Natural killer cell (primary cell): ENCODE data around the gene ICA1L. TPM values are rescaled to one million over a fixed set of nuclear protein-coding genes. Genes with fewer than 3 reads are reported as not detected.
A peak's percentile ranks its signal among the peaks of the same experiment; 100 is the strongest.
"Not testable (repeated sequence)": the region's sequence is repeated elsewhere in the genome, so short reads cannot be mapped to it uniquely, and the experiment has no call there.

Experiments used
- ATAC-seq, 3 donors: fragments of 150-1000 bp in 2 of 3; fragments of 200-7000 bp in 1 of 3; cut with Tn5 transposase; 1 replicate in 1 of 3; 2 replicates in 2 of 3; pipeline ENCODE4 v1.10.0; 2021; ENCODE audit warnings: mild to moderate bottlenecking in 2 of 3, moderate library complexity in 2 of 3
- DNase-seq, 2 donors: peaks; one replicate each; pipeline versions ENCODE4 v3.0.0 to v3.0.0-alpha.2; 2013 to 2021; ENCODE audit warnings: mixed read lengths in 1 of 2
- H3K27ac ChIP-seq: one replicate; pipeline ENCODE4 v1.5.1; 2013; ENCODE audit warnings: mild to moderate bottlenecking, low read length
- H3K27me3 ChIP-seq: one replicate; pipeline ENCODE4 v1.6.1; 2013; ENCODE audit warnings: low read length; ENCODE audit not compliant: control insufficient read depth, insufficient read depth
- H3K36me3 ChIP-seq: one replicate; pipeline ENCODE4 v1.6.1; 2013; ENCODE audit warnings: low read length; ENCODE audit not compliant: control insufficient read depth, insufficient read depth
- H3K4me1 ChIP-seq: one replicate; pipeline ENCODE4 v1.6.1; 2013; ENCODE audit warnings: low read length; ENCODE audit not compliant: control insufficient read depth, insufficient read depth
- H3K4me3 ChIP-seq: one replicate; pipeline ENCODE4 v1.5.1; 2013; ENCODE audit warnings: low read length
- H3K9me3 ChIP-seq: one replicate; pipeline ENCODE4 v1.6.1; 2013; ENCODE audit warnings: low read length; ENCODE audit not compliant: control insufficient read depth, insufficient read depth
- H3K27ac Mint-ChIP-seq, 2 donors: one replicate each; pipeline ENCODE4 v1.8.0; 2022; ENCODE audit warnings: mild to moderate bottlenecking in 2 of 2, mixed read lengths in 2 of 2, moderate library complexity in 1 of 2
- H3K27me3 Mint-ChIP-seq, 2 donors: one replicate each; pipeline ENCODE4 v1.8.0; 2022; ENCODE audit warnings: low read depth in 2 of 2, mixed read lengths in 2 of 2
- H3K36me3 Mint-ChIP-seq: one replicate; pipeline ENCODE4 v1.8.0; 2022; ENCODE audit warnings: mixed read lengths
- H3K4me1 Mint-ChIP-seq, 2 donors: one replicate each; pipeline ENCODE4 v1.8.0; 2022; ENCODE audit warnings: mixed read lengths in 2 of 2
- H3K4me3 Mint-ChIP-seq: one replicate; pipeline ENCODE4 v1.8.0; 2022; ENCODE audit warnings: mild to moderate bottlenecking, moderate library complexity, mixed read lengths
- H3K9me3 Mint-ChIP-seq, 2 donors: one replicate each; pipeline ENCODE4 v1.8.0; 2022; ENCODE audit warnings: mixed read lengths in 2 of 2
- CTCF ChIP-seq: fragments of 200-600 bp; IDR thresholded peaks from one replicate; pipeline ENCODE4 v1.8.0; 2022; ENCODE audit warnings: antibody characterized with exemption
- WGBS: methylation state at CpG from one replicate; pipeline ENCODE4 v1.1.7; 2013; ENCODE audit warnings: missing lambda C conversion rate; ENCODE audit not compliant: insufficient coverage; 5-methylcytosine and 5-hydroxymethylcytosine counted together
- intact Hi-C: fragments of 100-400 bp; cut with micrococcal nuclease; formaldehyde crosslinking; loops from one replicate; pipeline ENCODE4 v1.14.2; 2022
- total RNA-seq, 4 donors: library from RNA; stranded (reverse); fragments of 120-200 nt in 1 of 4; gene quantifications; one replicate each; pipeline versions ENCODE4 v1.2.3 to v1.2.4, GENCODE V29; 2013 to 2022

ICA1L gene
- total RNA-seq, 3 donors from 2014 or later (not counting 1 experiment from before 2014, with no cell fraction given) = 9.0 to 15.5 (median 10.4) TPM

- no peaks in the 10 kb centered on the region for H3K4me1 ChIP-seq
- Mint-ChIP-seq H3K36me3 (peaks cover 19% of the 10 kb centered on the region), H3K27ac (no peak overlapping the region), H3K27me3 (no peaks in the 10 kb centered on the region), H3K9me3 (peaks cover 0 to 2% of the 10 kb centered on the region in 2 donors), H3K4me1 (no peaks in the 10 kb centered on the region), H3K4me3 (no peak overlapping the region)
- no peak overlapping the region for H3K4me3 ChIP-seq
- ATAC-seq (no peak), DNase-seq (no peak)
- intact Hi-C loops = no loop called here
- no peak for TF ChIP-seq CTCF
- 94% methylated on average over 2 of the region's 3 CpGs for WGBS
- H3K9me3 ChIP-seq = no peaks in the 10 kb centered on the region
- no peak overlapping the region for H3K27ac ChIP-seq
- H3K36me3 ChIP-seq = no peaks in the 10 kb centered on the region
- H3K27me3 ChIP-seq = no peaks in the 10 kb centered on the region
These were observed 62.8 kb downstream of the ICA1L start for GRCh38 chr2:202808754-202809153.

GRCh38 chr2:202807431-202808138, 64.0 kb downstream of the ICA1L start:
- H3K27ac ChIP-seq, H3K4me3 Mint-ChIP-seq, H3K27ac Mint-ChIP-seq, ATAC-seq, H3K9me3 Mint-ChIP-seq, H3K4me1 Mint-ChIP-seq, H3K36me3 ChIP-seq, H3K9me3 ChIP-seq, DNase-seq, H3K4me3 ChIP-seq, H3K4me1 ChIP-seq, H3K27me3 ChIP-seq, H3K27me3 Mint-ChIP-seq, intact Hi-C loops: not testable (repeated sequence)
- peaks cover 16% of the 10 kb centered on the region for H3K36me3 Mint-ChIP-seq
- WGBS = 96% methylated on average over 1 of the region's 1 CpG

DNA sequence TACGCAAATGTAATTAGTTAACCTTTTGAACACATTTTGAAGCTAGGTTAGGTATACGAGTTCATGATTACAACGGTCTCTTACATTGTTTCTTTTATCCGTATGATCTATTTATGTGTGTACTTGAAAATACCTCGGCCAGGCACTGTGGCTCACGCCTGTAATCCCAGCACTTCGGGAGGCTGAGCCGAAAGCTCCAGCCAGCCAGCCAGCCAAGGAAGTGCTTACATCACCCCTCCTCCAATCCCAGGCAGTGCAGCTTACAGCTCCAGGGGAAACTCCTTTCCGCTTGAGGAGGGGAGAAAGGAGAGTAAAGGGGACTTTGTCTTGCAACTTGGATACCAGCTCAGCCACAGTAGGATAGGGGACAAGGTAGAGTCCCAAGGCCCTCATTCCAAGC, 65.7 kb downstream of the ICA1L start:
- ATAC-seq, H3K4me1 Mint-ChIP-seq, H3K27ac ChIP-seq, H3K4me3 Mint-ChIP-seq, H3K27ac Mint-ChIP-seq, H3K9me3 Mint-ChIP-seq, H3K36me3 ChIP-seq, H3K9me3 ChIP-seq, H3K4me3 ChIP-seq, H3K27me3 Mint-ChIP-seq, intact Hi-C loops, H3K27me3 ChIP-seq, DNase-seq, H3K4me1 ChIP-seq: not testable (repeated sequence)
- WGBS = 95% methylated on average over 8 of the region's 9 CpGs
- peaks cover 15% of the 10 kb centered on the region for H3K36me3 Mint-ChIP-seq

GRCh38 chr2:202797944-202798343, 73.6 kb downstream of the ICA1L start:
- H3K27me3 ChIP-seq = no peaks in the 10 kb centered on the region
- intact Hi-C loops = no loop called here
- no peak for TF ChIP-seq CTCF

More at GRCh38 chr2:202797944-202798343, 73.6 kb downstream of the ICA1L start:
- Mint-ChIP-seq H3K27me3 (no peaks in the 10 kb centered on the region), H3K27ac (no peak overlapping the region), H3K36me3 (peaks cover 11% of the 10 kb centered on the region), H3K9me3 (peaks cover 2 to 7% of the 10 kb centered on the region in 2 donors), H3K4me1 (no peaks in the 10 kb centered on the region), H3K4me3 (no peak overlapping the region)
- Histone ChIP-seq H3K36me3 (peaks cover 6% of the 10 kb centered on the region), H3K27ac (no peak overlapping the region), H3K4me3 (no peak overlapping the region), H3K4me1 (no peaks in the 10 kb centered on the region), H3K9me3 (no peaks in the 10 kb centered on the region)
- peak in 1 of 3 donors; percentile 30 for ATAC-seq
- DNase-seq = no peak
